OCI-LY1 (cell line): ENCODE results near the gene EYS.

Source experiments
- H2AFZ ChIP-seq: fragments of 200-600 bp; sonication (generic), shearing (Covaris generic); 2 replicates; pipeline ENCODE4 v1.6.0; 2014; ENCODE audit warnings: antibody characterized with exemption, mild to moderate bottlenecking, low read length
- H3F3A ChIP-seq: fragments of 200-600 bp; sonication (generic), shearing (Covaris generic); 2 replicates; pipeline ENCODE4 v1.6.0; 2014; ENCODE audit warnings: mild to moderate bottlenecking, antibody characterized with exemption, low read length, moderate library complexity; ENCODE audit not compliant: insufficient read depth
- H3K27ac ChIP-seq: fragments of 200-600 bp; sonication (generic); 2 replicates; pipeline ENCODE4 v1.5.1; 2014; ENCODE audit warnings: low read length, mixed run types, mild to moderate bottlenecking, low read depth; ENCODE audit not compliant: poor library complexity, severe bottlenecking
- H3K27me3 ChIP-seq: fragments of 200-600 bp; sonication (generic); 2 replicates; pipeline ENCODE4 v1.6.0; 2014; ENCODE audit warnings: antibody characterized with exemption, mild to moderate bottlenecking, low read length, moderate library complexity; ENCODE audit not compliant: insufficient read depth
- H3K36me3 ChIP-seq: fragments of 200-600 bp; sonication (generic); 2 replicates; pipeline ENCODE4 v1.6.1; 2014; ENCODE audit warnings: mild to moderate bottlenecking, antibody characterized with exemption, low read length, moderate library complexity, mixed read lengths; ENCODE audit not compliant: insufficient read depth
- H3K4me1 ChIP-seq: fragments of 200-600 bp; sonication (generic); 2 replicates; pipeline ENCODE4 v1.5.1; 2014; ENCODE audit warnings: mild to moderate bottlenecking, low read length, moderate library complexity; ENCODE audit not compliant: insufficient read depth, severe bottlenecking
- H3K4me2 ChIP-seq: fragments of 200-600 bp; sonication (generic), shearing (Covaris generic); 2 replicates; pipeline ENCODE4 v1.6.1; 2014; ENCODE audit warnings: low read length
- H3K4me3 ChIP-seq: fragments of 200-600 bp; sonication (generic); 2 replicates; pipeline ENCODE4 v1.5.1; 2014; ENCODE audit warnings: low read length, low read depth, mild to moderate bottlenecking, mixed read lengths; ENCODE audit not compliant: poor library complexity, severe bottlenecking
- H3K79me2 ChIP-seq: fragments of 200-600 bp; shearing (Covaris generic); 2 replicates; pipeline ENCODE4 v1.6.1; 2016; ENCODE audit warnings: mixed run types, low read length, mixed read lengths; ENCODE audit not compliant: insufficient read depth
- H3K9ac ChIP-seq: fragments of 200-600 bp; sonication (generic), shearing (Covaris generic); 2 replicates; pipeline ENCODE4 v1.6.1; 2014; ENCODE audit warnings: mild to moderate bottlenecking, low read length, mixed read lengths
- H3K9me2 ChIP-seq: fragments of 200-600 bp; sonication (generic), shearing (Covaris generic); 2 replicates; pipeline ENCODE4 v1.6.1; 2014; ENCODE audit warnings: low read depth, mild to moderate bottlenecking, low read length, mixed read lengths
- H3K9me3 ChIP-seq: fragments of 200-600 bp; shearing (Covaris generic); 2 replicates; pipeline ENCODE4 v1.6.1; 2014; ENCODE audit warnings: low read length, mixed read lengths
- H4K20me1 ChIP-seq: fragments of 200-600 bp; sonication (generic), shearing (Covaris generic); 2 replicates; pipeline ENCODE4 v1.6.0; 2016; ENCODE audit warnings: mild to moderate bottlenecking, low read length; ENCODE audit not compliant: insufficient read depth
- EZH2 ChIP-seq: fragments of 200-600 bp; sonication (generic), shearing (Covaris generic); IDR thresholded peaks from 2 replicates; pipeline ENCODE4 v1.8.0; 2017; ENCODE audit warnings: borderline replicate concordance, mixed run types, mild to moderate bottlenecking, antibody characterized with exemption, low read length, moderate library complexity, mixed read lengths
- TF ChIP-seq, protein P1 (sequence below): fragments of 200-600 bp; sonication (generic), shearing (Covaris generic); IDR thresholded peaks from 2 replicates; pipeline ENCODE4 v1.5.1; 2017; ENCODE audit warnings: mild to moderate bottlenecking, antibody characterized with exemption, low read length, moderate library complexity, mixed read lengths

EYS gene

DNA sequence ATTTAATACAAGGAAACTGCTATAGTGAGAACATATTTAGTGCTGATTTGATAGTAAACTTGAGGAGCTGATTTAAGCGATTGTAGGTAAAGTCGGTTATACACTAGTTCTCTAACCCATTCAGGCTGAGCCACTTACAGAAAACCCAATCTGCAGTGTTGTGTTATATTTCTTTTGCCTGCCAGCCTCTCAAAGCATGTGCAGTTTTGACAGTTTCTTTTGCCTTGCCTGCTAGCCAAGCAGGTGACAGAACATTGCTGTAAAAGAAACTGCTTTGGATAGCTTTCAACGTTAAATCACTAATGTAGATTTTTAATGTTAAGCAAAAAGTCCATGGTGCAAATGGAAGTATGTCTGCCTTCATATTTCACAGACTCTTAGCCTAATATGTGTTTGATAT lies 982.9 kb downstream of the EYS start:
- Histone ChIP-seq H3K4me3 (no peak overlapping the region), H3K27me3 (no peaks in the 10 kb centered on the region), H4K20me1 (no peaks in the 10 kb centered on the region), H2AFZ (no peak overlapping the region), H3F3A (no peaks in the 10 kb centered on the region), H3K9ac (no peak overlapping the region), H3K79me2 (no peaks in the 10 kb centered on the region), H3K9me2 (no peaks in the 10 kb centered on the region), H3K27ac (no peak overlapping the region), H3K4me1 (no peaks in the 10 kb centered on the region), H3K4me2 (no peak overlapping the region), H3K9me3 (no peaks in the 10 kb centered on the region), H3K36me3 (no peaks in the 10 kb centered on the region)
- TF ChIP-seq, protein P1, sequence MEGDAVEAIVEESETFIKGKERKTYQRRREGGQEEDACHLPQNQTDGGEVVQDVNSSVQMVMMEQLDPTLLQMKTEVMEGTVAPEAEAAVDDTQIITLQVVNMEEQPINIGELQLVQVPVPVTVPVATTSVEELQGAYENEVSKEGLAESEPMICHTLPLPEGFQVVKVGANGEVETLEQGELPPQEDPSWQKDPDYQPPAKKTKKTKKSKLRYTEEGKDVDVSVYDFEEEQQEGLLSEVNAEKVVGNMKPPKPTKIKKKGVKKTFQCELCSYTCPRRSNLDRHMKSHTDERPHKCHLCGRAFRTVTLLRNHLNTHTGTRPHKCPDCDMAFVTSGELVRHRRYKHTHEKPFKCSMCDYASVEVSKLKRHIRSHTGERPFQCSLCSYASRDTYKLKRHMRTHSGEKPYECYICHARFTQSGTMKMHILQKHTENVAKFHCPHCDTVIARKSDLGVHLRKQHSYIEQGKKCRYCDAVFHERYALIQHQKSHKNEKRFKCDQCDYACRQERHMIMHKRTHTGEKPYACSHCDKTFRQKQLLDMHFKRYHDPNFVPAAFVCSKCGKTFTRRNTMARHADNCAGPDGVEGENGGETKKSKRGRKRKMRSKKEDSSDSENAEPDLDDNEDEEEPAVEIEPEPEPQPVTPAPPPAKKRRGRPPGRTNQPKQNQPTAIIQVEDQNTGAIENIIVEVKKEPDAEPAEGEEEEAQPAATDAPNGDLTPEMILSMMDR: no peak
- TF ChIP-seq EZH2: no peak

DNA sequence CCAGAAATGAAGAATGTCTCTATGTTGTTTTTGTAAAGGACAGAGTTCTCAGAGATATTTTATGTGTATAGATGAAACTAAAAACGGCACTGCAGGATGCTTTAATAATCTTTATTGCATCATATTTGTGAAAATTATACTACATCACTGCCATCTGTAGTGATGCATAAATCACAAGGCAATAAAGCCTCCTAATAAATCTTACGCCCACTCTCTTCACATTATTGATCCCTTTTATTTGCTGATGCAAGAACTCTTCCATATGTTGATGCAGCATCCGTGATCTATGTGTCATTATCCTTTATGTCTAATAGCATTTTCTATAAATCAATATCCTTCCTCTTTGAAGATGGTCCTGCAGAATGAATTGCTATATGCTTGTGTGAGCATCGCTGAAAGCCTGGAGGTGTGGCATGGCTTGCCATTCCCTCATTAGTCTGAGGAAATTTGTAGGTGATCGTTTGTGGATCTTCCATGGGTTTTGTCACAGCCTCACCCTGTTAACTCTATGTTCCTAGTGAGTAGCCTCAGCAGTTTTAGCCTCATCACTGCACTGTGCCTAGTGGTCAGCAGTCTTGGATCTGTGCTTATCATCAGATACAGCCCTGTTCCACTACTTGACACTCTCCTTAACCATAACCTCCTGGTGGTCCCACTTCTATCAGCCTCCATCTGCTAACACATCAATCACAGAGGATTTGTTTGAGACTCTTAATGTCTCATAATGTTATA lies 983.5 kb downstream of the EYS start:
- no peaks in the 10 kb centered on the region for H3K79me2 ChIP-seq
- no peak overlapping the region for H3K4me3 ChIP-seq
- no peak overlapping the region for H3K27ac ChIP-seq
- H3K27me3 ChIP-seq: no peaks in the 10 kb centered on the region
- no peaks in the 10 kb centered on the region for H3K4me1 ChIP-seq
- H3K9me3 ChIP-seq: no peaks in the 10 kb centered on the region
- no peak overlapping the region for H3K9ac ChIP-seq
- H2AFZ ChIP-seq: no peak overlapping the region
- no peaks in the 10 kb centered on the region for H4K20me1 ChIP-seq
- H3K36me3 ChIP-seq: no peaks in the 10 kb centered on the region
- H3F3A ChIP-seq: no peaks in the 10 kb centered on the region
- no peaks in the 10 kb centered on the region for H3K9me2 ChIP-seq
- no peak overlapping the region for H3K4me2 ChIP-seq
- TF ChIP-seq, protein P1: no peak

DNA sequence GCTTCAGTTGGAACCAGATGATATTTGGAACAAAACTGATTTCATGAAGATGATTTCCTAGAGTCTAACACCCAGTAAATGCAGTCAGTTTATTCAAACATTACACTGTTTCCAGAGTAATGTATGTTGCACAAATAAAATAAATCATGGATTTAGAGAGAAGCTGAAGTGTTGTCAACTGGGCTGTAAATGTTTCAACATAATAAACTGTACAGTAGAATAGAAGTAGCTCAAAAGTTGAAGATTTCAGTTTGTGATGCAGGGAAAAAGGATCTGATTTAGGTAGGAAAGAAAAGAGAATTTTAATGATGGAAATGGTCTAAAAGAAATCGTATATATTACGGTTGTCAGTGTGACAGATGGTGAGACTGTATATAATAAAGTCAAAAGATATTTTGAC lies 985.2 kb downstream of the EYS start:
- no peak overlapping the region for H3K4me3 ChIP-seq
- no peaks in the 10 kb centered on the region for H3K79me2 ChIP-seq
- H3K4me2 ChIP-seq: no peak overlapping the region
- no peaks in the 10 kb centered on the region for H3K4me1 ChIP-seq
- H3K9me3 ChIP-seq: no peaks in the 10 kb centered on the region
- H2AFZ ChIP-seq: no peak overlapping the region
- H4K20me1 ChIP-seq: no peaks in the 10 kb centered on the region
- H3K9ac ChIP-seq: no peak overlapping the region
- no peaks in the 10 kb centered on the region for H3K27me3 ChIP-seq
- no peaks in the 10 kb centered on the region for H3K9me2 ChIP-seq
- no peak for TF ChIP-seq EZH2
- H3K36me3 ChIP-seq: no peaks in the 10 kb centered on the region
- no peak overlapping the region for H3K27ac ChIP-seq
- H3F3A ChIP-seq: no peaks in the 10 kb centered on the region

DNA sequence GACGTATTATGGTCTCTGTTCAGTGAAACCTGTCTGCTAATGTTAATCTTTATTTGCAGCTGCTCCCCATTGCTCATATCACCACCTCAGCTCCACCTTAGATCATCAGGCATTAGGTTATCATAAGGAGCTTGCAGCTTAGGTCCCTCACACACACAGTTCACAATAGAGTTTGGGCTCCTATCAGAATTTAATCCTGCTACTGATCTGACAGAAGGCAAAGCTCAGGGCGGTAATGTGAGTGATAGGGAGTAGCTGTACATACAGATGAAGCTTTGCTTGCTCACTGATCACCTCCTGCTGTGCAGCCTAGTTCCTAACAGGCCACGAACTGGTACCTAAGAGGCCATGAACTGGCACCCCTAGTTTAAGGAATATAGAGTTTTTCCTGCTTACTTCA lies 989.7 kb downstream of the EYS start:
- Histone ChIP-seq H3K27ac (no peak overlapping the region), H3K4me3 (no peak overlapping the region), H2AFZ (no peak overlapping the region), H3K4me1 (no peaks in the 10 kb centered on the region), H3K9me2 (no peaks in the 10 kb centered on the region), H3K27me3 (no peaks in the 10 kb centered on the region), H3K9me3 (no peaks in the 10 kb centered on the region), H4K20me1 (no peaks in the 10 kb centered on the region), H3K36me3 (no peaks in the 10 kb centered on the region), H3K9ac (no peak overlapping the region), H3F3A (no peaks in the 10 kb centered on the region), H3K4me2 (no peak overlapping the region), H3K79me2 (no peaks in the 10 kb centered on the region)
- TF ChIP-seq, protein P1: no peak
- TF ChIP-seq EZH2: no peak
